GM12801 (cell line): ENCODE data around the gene PARD6A.

Source experiments
- TF ChIP-seq, protein P1 (sequence below): IDR thresholded peaks from one replicate; pipeline ENCODE4 v1.5.1; 2011; ENCODE audit warnings: control low read depth; ENCODE audit not compliant: insufficient read length; ENCODE audit errors: extremely low read depth

The PARD6A gene

GRCh38 chr16:67675999-67676398 lies 15.2 kb downstream of the PARD6A start:
- TF ChIP-seq, protein P1, sequence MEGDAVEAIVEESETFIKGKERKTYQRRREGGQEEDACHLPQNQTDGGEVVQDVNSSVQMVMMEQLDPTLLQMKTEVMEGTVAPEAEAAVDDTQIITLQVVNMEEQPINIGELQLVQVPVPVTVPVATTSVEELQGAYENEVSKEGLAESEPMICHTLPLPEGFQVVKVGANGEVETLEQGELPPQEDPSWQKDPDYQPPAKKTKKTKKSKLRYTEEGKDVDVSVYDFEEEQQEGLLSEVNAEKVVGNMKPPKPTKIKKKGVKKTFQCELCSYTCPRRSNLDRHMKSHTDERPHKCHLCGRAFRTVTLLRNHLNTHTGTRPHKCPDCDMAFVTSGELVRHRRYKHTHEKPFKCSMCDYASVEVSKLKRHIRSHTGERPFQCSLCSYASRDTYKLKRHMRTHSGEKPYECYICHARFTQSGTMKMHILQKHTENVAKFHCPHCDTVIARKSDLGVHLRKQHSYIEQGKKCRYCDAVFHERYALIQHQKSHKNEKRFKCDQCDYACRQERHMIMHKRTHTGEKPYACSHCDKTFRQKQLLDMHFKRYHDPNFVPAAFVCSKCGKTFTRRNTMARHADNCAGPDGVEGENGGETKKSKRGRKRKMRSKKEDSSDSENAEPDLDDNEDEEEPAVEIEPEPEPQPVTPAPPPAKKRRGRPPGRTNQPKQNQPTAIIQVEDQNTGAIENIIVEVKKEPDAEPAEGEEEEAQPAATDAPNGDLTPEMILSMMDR: no peak

- TF ChIP-seq, protein P1: no peak
These were observed 15.8 kb downstream of the PARD6A start for GRCh38 chr16:67676516-67676915.

DNA sequence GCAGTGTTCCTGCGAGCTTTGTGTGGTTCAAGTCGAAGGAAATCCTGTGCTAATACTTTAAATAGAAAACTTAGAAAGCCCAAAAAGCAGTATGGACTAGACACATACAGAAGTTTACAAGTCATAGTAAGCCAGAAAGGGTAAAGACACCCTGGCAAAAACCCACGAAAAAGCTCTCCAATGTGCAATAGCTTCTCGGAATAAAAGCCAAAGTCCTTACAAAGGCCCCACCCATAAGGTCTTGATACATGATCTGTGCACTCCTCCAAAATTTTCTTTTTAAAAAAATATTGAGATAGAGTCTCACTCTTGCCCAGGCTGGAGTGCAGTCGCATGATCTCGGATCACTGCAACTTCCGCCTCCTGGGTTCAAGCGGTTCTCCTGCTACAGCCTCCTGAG lies 16.2 kb downstream of the PARD6A start:
- TF ChIP-seq, protein P1: no peak

GRCh38 chr16:67677712-67678111 lies 17.0 kb downstream of the PARD6A start:
- TF ChIP-seq, protein P1: no peak

DNA sequence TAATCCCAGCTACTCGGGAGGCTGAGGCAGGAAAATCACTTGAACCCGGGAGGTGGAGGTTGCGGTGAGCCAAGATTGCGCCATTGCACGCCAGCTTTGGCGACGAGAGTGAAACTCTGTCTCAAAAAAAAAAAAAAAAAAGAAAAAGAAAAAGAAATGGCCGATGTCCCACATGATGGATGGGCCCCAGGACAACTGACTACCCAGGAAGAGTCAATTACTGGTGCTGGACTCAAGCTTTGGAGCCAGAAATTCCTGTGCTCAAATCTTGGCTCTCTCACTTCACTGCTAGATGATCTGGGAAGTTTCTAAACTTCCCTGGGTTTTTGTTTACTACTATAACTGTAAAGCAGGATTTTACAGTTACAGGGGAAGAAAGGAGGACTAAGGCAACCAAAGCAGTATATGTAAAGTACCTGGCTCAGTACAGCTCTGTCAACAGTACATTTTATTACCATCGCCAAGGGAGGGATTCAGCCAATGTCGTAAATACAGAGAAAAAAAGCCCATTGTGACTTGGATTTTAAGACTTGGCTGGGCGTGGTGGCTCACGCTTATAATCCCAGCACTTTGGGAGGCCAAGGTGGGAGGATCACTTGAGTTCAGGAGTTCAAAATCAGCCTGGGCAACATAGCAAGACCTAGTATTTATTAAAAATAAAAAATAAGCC lies 17.7 kb downstream of the PARD6A start:
- TF ChIP-seq, protein P1: no peak

DNA sequence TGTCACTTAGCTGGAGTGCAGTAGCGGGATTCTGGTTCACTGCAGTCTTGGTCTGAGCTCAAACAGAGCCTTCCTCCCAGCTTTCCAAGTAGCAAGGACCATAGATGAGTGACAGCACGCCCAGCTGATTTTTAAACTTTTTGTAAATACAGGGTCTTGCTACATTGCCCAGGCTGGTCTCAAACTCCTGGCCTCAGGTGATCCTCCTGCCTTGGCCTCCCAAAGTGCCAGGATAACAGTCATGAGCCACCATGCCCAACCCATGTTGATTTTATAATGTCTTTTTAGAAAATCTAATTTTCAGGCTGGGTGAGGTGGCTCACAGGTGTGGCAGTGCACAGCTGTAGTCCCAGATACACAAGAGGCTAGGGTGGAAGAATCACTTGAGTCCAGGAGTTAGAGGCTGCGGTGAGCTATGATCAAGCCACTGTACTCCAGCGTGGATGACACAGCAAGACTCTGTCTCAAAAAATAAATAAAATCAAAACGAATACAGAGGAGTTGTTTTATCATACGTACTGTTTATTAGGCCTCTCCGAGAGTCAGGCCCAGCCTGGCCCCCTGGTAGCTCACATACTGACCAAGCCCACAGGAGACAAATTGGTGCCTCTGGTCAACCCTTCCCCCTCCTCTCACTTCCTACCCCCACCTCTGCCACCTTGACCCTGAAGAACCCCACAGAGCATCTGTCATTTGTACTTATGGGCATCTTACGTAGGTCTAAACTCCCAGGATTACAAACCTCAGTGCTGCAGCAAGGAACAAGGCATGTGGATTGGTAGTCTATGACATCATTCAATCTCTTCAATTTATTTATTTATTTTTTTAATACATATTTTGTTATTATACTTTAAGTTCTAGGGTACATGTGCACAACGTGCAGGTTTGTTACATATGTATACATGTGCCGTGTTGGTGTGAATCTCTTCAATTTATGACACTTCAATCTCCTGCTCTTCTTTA lies 19.5 kb downstream of the PARD6A start:
- TF ChIP-seq, protein P1: no peak

DNA sequence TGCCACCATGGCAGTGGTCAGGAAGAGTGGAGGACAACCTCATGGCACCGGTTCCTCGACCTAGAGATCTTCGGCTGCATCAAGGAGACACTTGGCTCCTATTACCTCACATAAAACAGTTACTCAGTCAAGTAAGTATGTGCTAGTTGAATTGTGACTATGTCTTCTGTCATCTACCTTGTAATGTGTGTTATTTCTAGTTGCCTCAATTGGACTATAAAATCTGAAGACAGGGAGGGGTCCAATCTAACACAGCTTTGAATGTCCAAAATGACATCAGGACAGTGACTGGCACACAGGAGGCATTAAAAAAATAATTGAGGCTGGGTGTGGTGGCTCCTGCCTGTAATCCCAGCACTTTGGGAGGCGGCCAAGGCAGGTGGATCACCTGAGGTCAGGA lies 23.0 kb downstream of the PARD6A start:
- TF ChIP-seq, protein P1: no peak
